Endothelial cell of umbilical vein (primary cell): ENCODE data around the gene FXYD4. TPM values are rescaled to one million over a fixed set of nuclear protein-coding genes. Genes with fewer than 3 reads are reported as not detected.

Experiments used
- BruUV-seq: library from RNA; stranded (reverse); fragments of 400-500 nt; replicated peaks from 2 replicates; lab custom pipeline; 2021; lab: Mats Ljungman, UMichigan
- CTCF ChIA-PET: fragments of 300-600, 350-600 bp; sonication (Branson Sonifier 250); formaldehyde crosslinking; loops from one replicate; lab custom pipeline; 2021; ENCODE audit warnings: antibody characterized with exemption, inconsistent platforms; lab: Charles Lee
- POLR2A ChIA-PET: fragments of 300-600, 350-600 bp; sonication (Branson Sonifier 250); formaldehyde crosslinking; loops from one replicate; lab custom pipeline; 2021; ENCODE audit warnings: antibody characterized with exemption, inconsistent platforms; lab: Charles Lee
- DNase-seq: peaks from one replicate; pipeline ENCODE4 v3.0.0-alpha.2; 2011; ENCODE audit warnings: low read depth, low spot score
- FAIRE-seq: peaks from 2 replicates; lab custom pipeline; 2011; peaks lifted over from hg19 to GRCh38; lab: Jason Lieb, UNC
- H2AFZ ChIP-seq: 2 replicates; pipeline ENCODE4 v1.6.0; 2012; ENCODE audit warnings: low read depth, low read length, control low read depth, inconsistent platforms
- H3K27ac ChIP-seq: 2 replicates; pipeline ENCODE4 v1.5.1; 2011; ENCODE audit warnings: low read depth, mild to moderate bottlenecking, control low read depth, low read length, moderate library complexity; ENCODE audit not compliant: insufficient read depth
- H3K27me3 ChIP-seq, 2 experiments: 2 replicates each; pipeline versions ENCODE4 v1.6.0 to v1.6.1; 2011; ENCODE audit warnings: low read length in 2 of 2, mixed read lengths in 1 of 2; ENCODE audit not compliant: control insufficient read depth in 2 of 2, insufficient read depth in 2 of 2
- H3K36me3 ChIP-seq, 2 experiments: 2 replicates in 1 of 2; 3 replicates in 1 of 2; pipeline ENCODE4 v1.5.1; 2011; ENCODE audit warnings: low read length in 2 of 2, mild to moderate bottlenecking in 1 of 2, moderate library complexity in 1 of 2; ENCODE audit not compliant: control insufficient read depth in 2 of 2, insufficient read depth in 2 of 2; ENCODE audit errors: extremely low read depth in 1 of 2
- H3K4me1 ChIP-seq: 3 replicates; pipeline ENCODE4 v1.5.1; 2011; ENCODE audit warnings: mild to moderate bottlenecking, low read length; ENCODE audit not compliant: control insufficient read depth, insufficient read depth; ENCODE audit errors: extremely low read depth
- H3K4me2 ChIP-seq: 2 replicates; pipeline ENCODE4 v1.6.1; 2011; ENCODE audit warnings: low read length, control low read depth, mixed read lengths; ENCODE audit not compliant: insufficient read depth
- H3K4me3 ChIP-seq, 3 experiments: fragments of 200-600 bp in 1 of 3; sonication (generic), shearing (Covaris generic) in 1 of 3; replicated peaks in 1 of 3; 2 replicates each; pipeline ENCODE4 v1.5.1; 2011 to 2016; ENCODE audit warnings: control low read depth in 3 of 3, low read length in 3 of 3, mild to moderate bottlenecking in 2 of 3, inconsistent platforms in 1 of 3, low read depth in 1 of 3, moderate library complexity in 1 of 3; ENCODE audit not compliant: insufficient read depth in 1 of 3
- H3K79me2 ChIP-seq: 2 replicates; pipeline ENCODE4 v1.6.0; 2012; ENCODE audit warnings: low read length, inconsistent platforms; ENCODE audit not compliant: control insufficient read depth, insufficient read depth
- H3K9ac ChIP-seq: replicated peaks from 2 replicates; pipeline ENCODE3; 2011; ENCODE audit warnings: low read length, control low read depth; ENCODE audit not compliant: insufficient read depth; ENCODE audit errors: extremely low read depth
- H3K9me1 ChIP-seq: replicated peaks from 3 replicates; pipeline ENCODE4 v1.6.0; 2011; ENCODE audit warnings: mild to moderate bottlenecking, low read length; ENCODE audit not compliant: control insufficient read depth, insufficient read depth; ENCODE audit errors: extremely low read depth
- H3K9me3 ChIP-seq: replicated peaks from 2 replicates; pipeline ENCODE4 v1.5.1; 2012; ENCODE audit warnings: low read length, inconsistent platforms; ENCODE audit not compliant: control insufficient read depth, insufficient read depth
- H4K20me1 ChIP-seq: replicated peaks from 2 replicates; pipeline ENCODE3; 2011; ENCODE audit warnings: mild to moderate bottlenecking, low read length; ENCODE audit not compliant: control insufficient read depth, insufficient read depth; ENCODE audit errors: extremely low read depth
- CTCF ChIP-seq, 2 donors: IDR thresholded peaks; 1 replicate in 1 of 2; 2 replicates in 1 of 2; pipeline ENCODE4 v1.5.1; 2011; ENCODE audit warnings: low read length in 2 of 2, mild to moderate bottlenecking in 2 of 2, moderate library complexity in 2 of 2, control low read depth in 1 of 2, inconsistent platforms in 1 of 2, low read depth in 1 of 2; ENCODE audit not compliant: insufficient read depth in 1 of 2; ENCODE audit errors: extremely low read depth in 1 of 2
- EZH2 ChIP-seq: IDR thresholded peaks from 2 replicates; pipeline ENCODE4 v1.6.1; 2012; ENCODE audit warnings: borderline replicate concordance, low read depth, mild to moderate bottlenecking, moderate library complexity, low read length, inconsistent platforms; ENCODE audit not compliant: severe bottlenecking
- FOS ChIP-seq: IDR thresholded peaks from 2 replicates; pipeline ENCODE4 v1.6.1; 2011; ENCODE audit warnings: mild to moderate bottlenecking, low read length, moderate library complexity, borderline replicate concordance; ENCODE audit not compliant: insufficient read depth
- GATA2 ChIP-seq: IDR thresholded peaks from 2 replicates; pipeline ENCODE4 v1.7.0; 2011; ENCODE audit warnings: low read depth, mild to moderate bottlenecking, moderate library complexity, mixed read lengths, low read length; ENCODE audit not compliant: insufficient read length, insufficient read depth
- JUN ChIP-seq: IDR thresholded peaks from 2 replicates; pipeline ENCODE4 v1.6.1; 2011; ENCODE audit warnings: borderline replicate concordance, low read depth; ENCODE audit not compliant: insufficient read length, insufficient read depth
- MAX ChIP-seq: IDR thresholded peaks from 2 replicates; pipeline ENCODE4 v1.6.1; 2011; ENCODE audit not compliant: insufficient read depth, insufficient read length
- MYC ChIP-seq: IDR thresholded peaks from one replicate; pipeline ENCODE4 v1.6.1; 2011; ENCODE audit warnings: mild to moderate bottlenecking, low read depth, low read length
- POLR2A ChIP-seq: IDR thresholded peaks from 2 replicates; pipeline ENCODE4 v1.6.1; 2012; ENCODE audit warnings: low read depth, mild to moderate bottlenecking, control low read depth, low read length
- POLR2AphosphoS5 ChIP-seq: IDR thresholded peaks from 2 replicates; pipeline ENCODE4 v1.6.1; 2012; ENCODE audit warnings: low read depth, mild to moderate bottlenecking, control low read depth, low read length, moderate library complexity; ENCODE audit not compliant: insufficient read depth
- dilution Hi-C: fragments of 300-500 bp; cut with MboI; formaldehyde crosslinking; loops from one replicate; pipeline ENCODE4 v1.15.0; 2019; ENCODE audit warnings: low sequenced_read_pairs; ENCODE audit not compliant: extremely low pct_ligation_motif_present
- intact Hi-C: fragments of 100-400 bp; cut with micrococcal nuclease; formaldehyde crosslinking; loops from one replicate; pipeline ENCODE4 v1.10.0; 2022
- polyA plus RNA-seq, 4 experiments: library from polyadenylated mRNA; depleted of rRNA in 3 of 4; stranded (reverse) in 3 of 4; unstranded in 1 of 4; fragments of >200 nt; gene quantifications; 2 replicates each; pipeline versions ENCODE4 v1.2.1 to v1.2.3, GENCODE V29; 2011 to 2012; ENCODE audit warnings: missing spikeins in 1 of 4
- total RNA-seq: library from RNA; stranded (reverse); gene quantifications from 2 replicates; pipeline ENCODE4 v1.2.3, GENCODE V29; 2021

FXYD4 gene
- total and polyA plus RNA-seq, 2 donors (not counting 3 experiments of a cell fraction or from before 2014, with no cell fraction given): not detected

DNA sequence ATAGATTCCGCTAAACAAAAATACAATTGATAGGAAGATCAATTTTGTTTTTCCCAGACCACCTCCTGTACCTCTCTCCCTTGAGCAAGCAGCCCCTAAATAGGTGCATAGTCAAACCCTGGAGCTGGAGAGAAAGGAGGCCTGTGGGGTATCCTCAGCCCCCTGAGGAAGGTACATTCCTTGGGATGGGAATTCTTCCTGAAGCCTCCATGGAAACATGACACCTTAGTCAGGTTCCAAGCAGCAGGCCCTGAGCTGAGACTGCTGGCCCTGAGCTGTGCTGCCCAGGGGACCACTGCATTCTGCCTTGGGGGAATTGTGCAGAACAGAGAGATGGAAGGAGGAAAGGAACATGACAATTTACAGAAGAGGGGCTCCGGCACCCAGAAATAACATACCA is 30.2 kb downstream of the FXYD4 start:
- TF ChIP-seq POLR2AphosphoS5 (no peak), FOS (no peak)
- H3K4me3 ChIP-seq: no peak overlapping the region
- dilution Hi-C loops: no loop called here
- H3K9me1 ChIP-seq: no peaks in the 10 kb centered on the region
- intact Hi-C loops: no loop called here
- H3K9me3 ChIP-seq: no peaks in the 10 kb centered on the region
- H3K4me1 ChIP-seq: peaks cover 53% of the 10 kb centered on the region
- FAIRE-seq (no peak), DNase-seq (peak; percentile 10)
- H3K79me2 ChIP-seq: peaks cover 94% of the 10 kb centered on the region
- no peak overlapping the region for H2AFZ ChIP-seq
- ChIA-PET CTCF (interaction anchor here (1.3 kb wide), 1 partner anchor 11 kb away, joined by 3 read pairs; no protein-coding TSS in a partner anchor), POLR2A (no interaction called here)
- BruUV-seq: no TSS peak
- H3K9ac ChIP-seq: no peak overlapping the region
- H3K36me3 ChIP-seq: peaks cover 0 to 2% of the 10 kb centered on the region in 2 experiments
- no peaks in the 10 kb centered on the region for H3K27me3 ChIP-seq
- H4K20me1 ChIP-seq: peaks cover 5% of the 10 kb centered on the region
- H3K27ac ChIP-seq: peak overlapping the region; percentile 7
- peak overlapping the region; percentile 12 for H3K4me2 ChIP-seq

DNA sequence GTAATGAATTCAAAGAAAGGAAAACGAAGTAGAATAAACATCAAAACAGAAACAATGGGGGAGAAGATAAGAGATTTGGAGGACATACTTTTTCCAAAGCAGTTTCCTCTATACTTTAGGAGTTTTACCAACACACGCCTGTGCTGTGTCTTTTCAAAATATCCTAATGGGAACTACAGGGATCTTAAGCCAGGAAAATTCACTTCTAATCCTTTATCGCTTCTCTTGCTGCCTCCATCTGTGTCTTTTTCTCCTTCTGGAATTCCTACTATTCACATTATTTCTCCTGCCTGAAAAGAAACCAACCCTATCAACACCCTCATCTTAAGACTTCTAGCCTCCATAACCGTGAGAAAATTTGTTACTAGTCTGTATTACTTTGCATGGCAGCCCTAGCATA is 30.7 kb downstream of the FXYD4 start:
- FAIRE-seq: no peak
- Histone ChIP-seq H3K9ac (no peak overlapping the region), H3K9me1 (no peaks in the 10 kb centered on the region), H3K79me2 (peaks cover 99% of the 10 kb centered on the region), H3K4me1 (peaks cover 53% of the 10 kb centered on the region), H3K36me3 (peaks cover 0 to 2% of the 10 kb centered on the region in 2 experiments), H3K27me3 (no peaks in the 10 kb centered on the region), H3K9me3 (no peaks in the 10 kb centered on the region), H3K4me2 (peak overlapping the region; percentile 38), H3K27ac (no peak overlapping the region), H2AFZ (no peak overlapping the region), H4K20me1 (peaks cover 5% of the 10 kb centered on the region), H3K4me3 (no peak overlapping the region)
- ChIA-PET POLR2A (no interaction called here), CTCF (interaction anchor here (1.3 kb wide), 1 partner anchor 12 kb away, joined by 3 read pairs; no protein-coding TSS in a partner anchor)
- BruUV-seq: no TSS peak
- dilution Hi-C loops: no loop called here
- intact Hi-C loops: no loop called here
- TF ChIP-seq JUN: no peak
- TF ChIP-seq CTCF (IDR thresholded peaks at IDR 0.05; ENCODE audit: extremely low read depth in 1 of 2, insufficient read depth in 1 of 2, low read depth in 1 of 2, low read length in 2 of 2): no peak
- TF ChIP-seq MAX: no peak
- no peak for TF ChIP-seq EZH2
- TF ChIP-seq MYC: no peak
- no peak for TF ChIP-seq POLR2AphosphoS5
- no peak for TF ChIP-seq FOS
- no peak for TF ChIP-seq GATA2
- TF ChIP-seq POLR2A: no peak
- peak; percentile 22 for DNase-seq
